ENCODE results near the gene TSLP.

Gene TSLP

DNA sequence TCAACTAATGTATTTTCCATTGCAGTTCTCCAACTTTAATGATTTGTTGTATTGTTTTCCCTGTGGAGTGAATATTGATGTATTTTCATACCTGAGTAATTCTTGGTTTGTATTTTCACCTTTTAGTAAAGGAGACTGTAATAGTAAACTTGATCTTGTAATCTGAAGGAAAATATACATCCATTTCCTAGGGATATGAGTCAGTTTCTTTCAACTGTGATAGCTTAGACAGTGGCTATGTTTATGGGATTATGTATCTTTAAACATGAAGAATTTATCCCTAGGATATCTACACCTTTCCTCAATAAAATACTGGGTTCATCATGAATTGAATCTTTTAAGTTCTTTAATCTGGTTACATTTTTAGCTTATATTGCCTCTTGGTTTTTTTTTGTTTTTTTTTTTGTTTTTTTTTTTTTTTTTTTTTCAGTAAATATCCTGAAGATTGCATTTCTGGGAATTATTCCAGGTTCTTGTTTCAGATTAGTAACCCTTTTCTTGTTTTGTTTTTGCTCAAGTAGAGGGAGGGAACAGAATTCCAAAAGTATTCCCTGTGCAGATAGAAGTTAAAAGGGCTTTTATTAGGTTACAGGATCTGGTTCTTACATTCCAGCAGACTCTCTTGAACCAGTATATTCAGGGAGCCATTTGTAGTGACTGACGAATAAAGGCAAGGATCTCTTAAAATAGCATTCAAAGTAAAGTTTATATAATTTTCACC, 27.7 kb downstream of the TSLP start:
- no peak for DNase-seq

DNA sequence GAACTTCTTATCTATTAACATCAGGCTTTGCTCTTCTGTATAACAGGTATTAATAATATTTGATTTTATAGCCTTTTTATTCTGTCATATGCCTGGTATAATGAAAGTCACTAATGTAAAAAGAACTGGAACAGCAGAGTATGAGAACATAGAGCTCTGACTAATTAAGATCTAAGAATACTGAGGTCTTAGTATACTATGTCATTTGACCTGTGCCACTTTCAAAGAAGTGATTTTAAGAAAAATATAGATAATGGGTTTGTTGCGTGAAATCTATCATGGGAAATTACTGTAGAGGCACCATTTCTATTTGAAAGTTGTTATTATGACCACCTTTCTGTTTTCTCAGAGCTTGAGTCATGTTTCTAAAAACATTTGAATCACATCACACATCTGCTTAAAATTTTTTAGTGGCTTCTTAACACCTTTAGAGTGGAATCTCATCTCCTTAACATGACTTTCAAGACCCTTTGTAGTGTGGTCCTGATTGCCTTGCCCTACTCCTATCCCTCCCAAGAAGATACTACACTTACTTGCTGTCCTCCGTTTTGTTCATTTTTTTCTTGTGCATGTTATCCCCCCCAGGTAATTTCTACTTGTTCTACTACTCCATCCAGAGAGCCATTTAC, 34.9 kb downstream of the TSLP start:
- no peak for DNase-seq

DNA sequence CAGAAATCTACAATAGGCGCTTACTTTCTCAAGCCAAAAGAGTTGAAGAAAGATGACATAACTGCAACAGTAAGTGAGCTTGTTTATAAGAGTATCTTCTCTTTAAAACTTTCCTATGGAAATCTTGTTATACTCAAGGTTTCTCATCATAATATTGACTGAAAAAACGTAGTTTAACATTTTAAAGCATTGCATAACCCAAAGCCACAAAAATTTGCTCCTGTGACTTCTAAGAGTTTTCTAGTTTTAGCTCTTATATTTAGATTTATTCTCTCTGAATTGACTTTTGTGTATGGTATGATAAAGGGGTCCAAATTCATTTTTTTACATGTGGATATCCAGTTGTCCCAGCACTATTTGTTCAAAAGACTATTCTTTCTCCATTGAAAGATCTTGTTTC, 35.9 kb downstream of the TSLP start:
- no peak for DNase-seq

DNA sequence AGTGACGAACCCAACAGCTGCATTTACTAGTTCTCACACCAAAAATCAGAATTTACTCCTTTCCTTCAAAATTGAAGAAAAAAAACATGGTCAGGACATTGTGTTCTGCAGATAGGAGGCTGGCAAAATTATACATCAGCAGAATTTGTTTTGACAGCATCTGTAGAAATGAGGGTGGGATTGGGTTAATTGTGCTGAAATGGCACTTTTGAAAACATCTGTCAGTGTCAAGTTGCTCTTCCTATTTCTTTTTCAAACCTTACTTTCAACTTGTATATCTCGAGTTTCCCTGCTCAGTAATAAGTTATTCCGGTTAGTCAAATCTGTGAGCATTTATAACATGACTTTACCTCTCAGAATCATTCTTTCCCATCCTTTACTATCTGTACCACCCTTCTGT, 40.4 kb downstream of the TSLP start:
- DNase-seq: no peak

DNA sequence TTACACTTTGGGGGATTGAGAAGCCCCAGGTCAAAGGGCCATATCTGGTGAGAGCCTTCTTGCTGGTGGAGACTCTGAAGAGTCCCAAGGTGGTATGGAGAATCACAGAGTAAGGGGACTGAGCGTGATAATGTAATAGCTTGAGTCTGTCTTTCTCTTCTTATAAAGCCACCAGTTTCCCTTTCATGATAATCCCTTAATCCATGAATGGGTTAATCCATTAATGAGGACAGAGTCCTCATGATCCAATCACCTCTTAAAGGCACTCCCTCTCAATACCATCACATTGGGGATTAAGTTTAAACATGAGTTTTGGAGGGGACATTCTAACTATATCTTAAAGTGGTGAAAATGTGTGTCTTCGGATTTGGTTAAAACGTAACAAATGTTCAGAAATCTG, 42.2 kb downstream of the TSLP start:
- no peak for DNase-seq

DNA sequence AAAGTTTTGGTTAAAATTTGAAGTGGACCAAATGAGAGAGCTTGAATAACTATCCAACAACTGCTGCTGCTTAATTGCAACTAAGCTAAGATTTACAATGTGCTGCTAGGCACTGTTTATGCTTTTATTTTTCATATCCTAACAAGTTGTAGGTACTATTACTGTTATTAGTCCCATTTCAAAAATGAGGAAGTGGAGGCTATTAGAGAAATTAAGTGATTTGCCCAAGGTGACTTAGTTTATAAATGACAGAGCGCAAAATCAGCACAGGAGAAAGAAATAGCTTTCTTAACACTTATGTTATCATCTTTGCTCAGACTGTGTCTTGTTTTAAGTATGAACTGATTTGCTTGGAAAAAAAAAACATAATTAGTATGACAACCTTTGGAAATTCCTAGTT, 43.7 kb downstream of the TSLP start:
- no peak for DNase-seq

DNA sequence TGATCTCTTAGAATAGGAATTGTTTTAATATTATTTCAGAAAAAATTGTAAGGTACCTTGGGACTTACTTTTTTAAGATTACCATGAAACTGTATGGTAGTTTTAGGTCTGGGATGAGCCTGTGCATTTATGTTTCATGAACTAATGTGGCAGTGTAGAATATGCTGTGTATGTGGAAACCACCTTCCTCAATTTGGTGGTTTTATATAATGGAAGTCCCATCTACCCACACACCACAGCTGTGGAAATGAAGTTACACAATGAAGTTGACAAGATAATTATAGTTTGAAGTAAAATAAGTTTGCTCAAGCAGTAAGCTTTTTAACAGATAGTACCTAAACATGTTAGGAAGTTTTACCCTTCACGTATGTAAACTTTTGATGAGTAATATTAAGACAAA, 45.0 kb downstream of the TSLP start:
- DNase-seq: no peak

DNA sequence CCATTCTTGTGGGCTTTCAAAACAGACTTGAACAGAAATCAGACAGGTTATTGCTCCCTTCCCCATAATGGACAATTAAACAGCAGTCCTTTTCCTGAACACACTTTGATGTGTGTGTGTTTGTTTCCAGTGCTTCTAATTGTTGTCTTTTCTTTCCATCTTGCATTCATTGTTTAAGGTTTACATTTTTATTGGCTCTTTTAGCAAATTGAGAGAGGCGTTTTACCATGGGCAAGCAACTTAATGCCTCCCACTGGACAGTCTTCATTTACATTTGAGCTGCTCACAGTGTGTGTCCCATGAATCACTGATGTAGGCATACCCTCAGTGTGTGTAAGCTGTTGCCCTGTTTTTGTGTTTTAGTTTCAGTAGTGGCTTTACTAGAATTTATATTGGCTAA, 45.6 kb downstream of the TSLP start:
- DNase-seq: no peak

DNA sequence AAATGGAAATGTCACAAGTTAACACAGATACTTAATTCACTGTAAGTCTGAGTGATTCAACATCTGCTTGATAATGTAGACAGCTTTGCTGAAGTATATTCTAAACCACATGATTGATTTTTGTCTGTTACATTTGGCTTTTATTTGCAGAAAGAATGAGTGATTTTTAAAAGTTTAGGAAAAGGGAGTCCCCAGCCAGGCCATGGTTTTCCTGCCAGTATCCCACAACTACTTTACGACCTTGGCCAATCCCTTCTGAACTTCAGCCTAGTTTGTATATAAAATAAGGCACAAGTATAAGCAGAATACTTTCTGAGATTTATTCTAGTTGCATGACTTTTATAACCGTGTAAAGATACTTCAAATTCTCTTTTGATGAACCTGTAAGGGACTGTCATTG, 47.7 kb downstream of the TSLP start:
- no peak for DNase-seq

DNA sequence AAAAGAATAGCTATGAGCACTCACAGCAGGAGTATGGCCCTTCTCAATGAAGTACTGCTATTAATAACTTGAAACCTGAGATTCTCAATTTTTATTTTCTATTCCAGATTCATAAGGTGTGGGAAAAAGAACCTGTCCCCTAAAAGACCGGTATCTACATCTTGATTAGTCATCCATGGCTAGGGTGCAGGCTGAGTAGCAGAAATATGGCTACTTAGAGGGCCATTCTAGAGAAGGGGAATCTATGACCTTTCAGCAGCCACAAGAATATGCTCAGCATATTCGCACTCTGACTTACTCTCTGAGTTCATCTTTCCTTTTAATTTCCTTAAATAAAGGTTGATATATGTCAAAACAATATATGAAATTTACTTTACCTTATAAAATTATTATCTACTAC, 48.3 kb downstream of the TSLP start:
- DNase-seq: no peak

DNA sequence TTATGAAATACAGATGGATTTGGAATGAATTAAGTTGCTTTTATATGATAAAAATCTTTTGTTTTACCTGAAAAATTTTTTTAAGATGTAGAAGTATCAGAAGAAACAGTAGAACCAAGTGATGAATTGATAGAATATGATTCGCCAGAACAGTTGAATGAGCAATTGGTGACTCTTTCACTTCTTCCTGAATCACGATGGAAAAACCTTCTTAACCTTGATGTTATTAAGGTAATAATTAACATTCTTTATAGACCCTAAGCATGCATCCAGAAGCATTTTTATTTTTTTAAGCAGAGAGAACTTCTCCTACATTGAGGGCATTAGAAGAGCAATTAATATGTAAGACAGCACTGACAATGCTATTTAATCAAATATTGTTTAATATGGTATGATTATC, 49.4 kb downstream of the TSLP start:
- no peak for DNase-seq

DNA sequence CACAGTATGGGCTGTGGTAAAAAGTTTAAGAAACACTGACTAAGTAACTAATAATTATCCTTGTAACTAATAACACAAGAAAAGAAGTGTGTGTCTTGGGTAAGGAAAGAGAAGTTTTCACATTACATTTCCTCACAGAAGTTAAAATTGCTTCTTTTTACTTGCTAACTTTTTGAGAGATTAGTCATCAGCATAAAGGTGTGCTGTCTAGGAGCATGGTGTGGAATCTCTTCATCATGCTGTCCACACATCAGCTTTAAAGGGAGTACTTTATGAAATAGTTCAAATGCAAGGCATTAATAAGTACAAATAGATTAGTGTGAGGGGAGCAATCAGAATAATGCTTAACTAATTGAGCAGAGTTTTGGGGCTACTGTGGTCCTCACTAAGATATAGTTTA, 50.4 kb downstream of the TSLP start:
- DNase-seq: no peak

DNA sequence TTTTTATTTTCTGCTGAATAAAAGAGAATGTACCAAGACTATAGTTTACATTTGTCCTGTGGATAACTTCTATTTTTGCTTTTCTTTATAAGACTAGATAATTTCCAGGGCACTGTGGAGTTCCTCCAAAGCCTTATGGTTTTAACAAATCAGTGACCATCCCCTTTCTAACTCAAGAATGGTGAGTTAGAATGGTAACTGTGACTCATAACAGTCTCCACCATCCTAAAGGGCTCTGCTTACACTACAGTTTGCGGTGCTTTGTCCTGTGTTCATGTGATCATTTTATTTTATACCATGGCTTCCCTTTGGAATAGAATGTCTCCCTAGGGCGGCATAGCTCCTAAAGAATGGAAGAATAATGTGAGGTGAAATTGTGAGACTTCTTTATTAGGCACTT, 50.9 kb downstream of the TSLP start:
- DNase-seq: no peak

DNA sequence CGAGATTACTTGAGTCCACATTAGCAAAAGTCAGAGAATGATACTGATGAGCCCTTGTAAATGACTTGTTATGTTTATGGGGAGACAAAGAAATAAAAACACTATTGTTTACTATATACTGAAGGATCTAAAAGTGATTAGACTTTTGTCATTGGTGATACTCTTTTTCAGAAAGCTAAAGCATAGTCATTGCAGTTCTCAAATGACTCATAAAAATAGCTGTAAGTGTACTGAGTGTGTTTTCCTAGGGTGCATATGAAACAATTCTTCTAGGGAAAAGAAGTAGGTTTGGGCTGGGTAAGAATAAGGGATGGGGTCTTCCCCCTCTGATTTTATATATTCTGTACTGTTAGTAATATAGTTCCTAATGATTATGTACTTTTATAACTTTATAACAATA, 53.3 kb downstream of the TSLP start:
- no peak for DNase-seq

DNA sequence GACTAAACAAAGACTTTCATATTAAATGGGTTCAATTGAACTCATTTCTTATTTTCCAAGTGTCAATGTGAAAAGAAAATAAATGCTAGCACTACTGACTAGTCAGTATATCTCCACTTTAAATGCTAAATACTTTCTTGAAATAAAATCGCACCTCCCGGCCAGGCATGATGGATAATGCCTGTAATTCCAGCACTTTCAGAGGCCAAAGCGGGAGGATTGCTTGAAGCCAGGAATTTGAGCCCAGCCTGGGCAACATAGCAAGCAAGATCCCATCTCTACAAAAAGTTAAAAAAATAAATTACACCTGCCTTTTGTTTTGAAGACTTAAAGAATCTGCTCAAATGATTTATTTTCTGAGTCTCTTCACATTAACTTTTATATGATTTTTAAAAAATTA, 55.4 kb downstream of the TSLP start:
- DNase-seq: no peak
